Measurements from ENCODE around the gene EIF3K.

- TF ChIP-seq, protein P1, sequence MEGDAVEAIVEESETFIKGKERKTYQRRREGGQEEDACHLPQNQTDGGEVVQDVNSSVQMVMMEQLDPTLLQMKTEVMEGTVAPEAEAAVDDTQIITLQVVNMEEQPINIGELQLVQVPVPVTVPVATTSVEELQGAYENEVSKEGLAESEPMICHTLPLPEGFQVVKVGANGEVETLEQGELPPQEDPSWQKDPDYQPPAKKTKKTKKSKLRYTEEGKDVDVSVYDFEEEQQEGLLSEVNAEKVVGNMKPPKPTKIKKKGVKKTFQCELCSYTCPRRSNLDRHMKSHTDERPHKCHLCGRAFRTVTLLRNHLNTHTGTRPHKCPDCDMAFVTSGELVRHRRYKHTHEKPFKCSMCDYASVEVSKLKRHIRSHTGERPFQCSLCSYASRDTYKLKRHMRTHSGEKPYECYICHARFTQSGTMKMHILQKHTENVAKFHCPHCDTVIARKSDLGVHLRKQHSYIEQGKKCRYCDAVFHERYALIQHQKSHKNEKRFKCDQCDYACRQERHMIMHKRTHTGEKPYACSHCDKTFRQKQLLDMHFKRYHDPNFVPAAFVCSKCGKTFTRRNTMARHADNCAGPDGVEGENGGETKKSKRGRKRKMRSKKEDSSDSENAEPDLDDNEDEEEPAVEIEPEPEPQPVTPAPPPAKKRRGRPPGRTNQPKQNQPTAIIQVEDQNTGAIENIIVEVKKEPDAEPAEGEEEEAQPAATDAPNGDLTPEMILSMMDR (IDR thresholded peaks at IDR 0.05) = no peak
- no peak for TF ChIP-seq POLR2A (IDR thresholded peaks at IDR 0.05)
- TF ChIP-seq POLR2AphosphoS5 (IDR thresholded peaks at IDR 0.05) = no peak
These were observed 58.1 kb downstream of the EIF3K start for GRCh38 chr19:38676878-38677646.

All from upper lobe of left lung (tissue), 4 donors.